Stimulated activated naive CD8-positive, alpha-beta T cell treated with anti-CD3 and anti-CD28 coated beads, Interleukin-15, amount 100 ng/mL, for 72 hours (primary cell): Measurements from ENCODE around the gene CD38.
"Not testable (repeated sequence)": the region's sequence is repeated elsewhere in the genome, so short reads cannot be mapped to it uniquely, and the experiment has no call there.

Experiments
- ATAC-seq: fragments of 150-1000 bp; cut with Tn5 transposase; 2 replicates; pipeline ENCODE4 v1.10.0; 2021; ENCODE audit warnings: mild to moderate bottlenecking, moderate library complexity
- DNase-seq, 2 donors: peaks; one replicate each; pipeline ENCODE4 v3.0.0; 2021 to 2022
- H3K27ac Mint-ChIP-seq, 2 donors: one replicate each; pipeline ENCODE4 v1.8.0; 2022; ENCODE audit warnings: mild to moderate bottlenecking in 2 of 2, mixed read lengths in 2 of 2, moderate library complexity in 2 of 2
- H3K27me3 Mint-ChIP-seq: one replicate; pipeline ENCODE4 v1.8.0; 2022; ENCODE audit warnings: mixed read lengths
- H3K4me1 Mint-ChIP-seq: one replicate; pipeline ENCODE4 v1.8.0; 2022; ENCODE audit warnings: mild to moderate bottlenecking, mixed read lengths
- H3K4me3 Mint-ChIP-seq, 2 donors: one replicate each; pipeline ENCODE4 v1.8.0; 2022; ENCODE audit warnings: mild to moderate bottlenecking in 2 of 2, mixed read lengths in 2 of 2, moderate library complexity in 1 of 2
- H3K9me3 Mint-ChIP-seq, 2 donors: one replicate each; pipeline ENCODE4 v1.8.0; 2022; ENCODE audit warnings: mixed read lengths in 2 of 2

CD38 gene

DNA sequence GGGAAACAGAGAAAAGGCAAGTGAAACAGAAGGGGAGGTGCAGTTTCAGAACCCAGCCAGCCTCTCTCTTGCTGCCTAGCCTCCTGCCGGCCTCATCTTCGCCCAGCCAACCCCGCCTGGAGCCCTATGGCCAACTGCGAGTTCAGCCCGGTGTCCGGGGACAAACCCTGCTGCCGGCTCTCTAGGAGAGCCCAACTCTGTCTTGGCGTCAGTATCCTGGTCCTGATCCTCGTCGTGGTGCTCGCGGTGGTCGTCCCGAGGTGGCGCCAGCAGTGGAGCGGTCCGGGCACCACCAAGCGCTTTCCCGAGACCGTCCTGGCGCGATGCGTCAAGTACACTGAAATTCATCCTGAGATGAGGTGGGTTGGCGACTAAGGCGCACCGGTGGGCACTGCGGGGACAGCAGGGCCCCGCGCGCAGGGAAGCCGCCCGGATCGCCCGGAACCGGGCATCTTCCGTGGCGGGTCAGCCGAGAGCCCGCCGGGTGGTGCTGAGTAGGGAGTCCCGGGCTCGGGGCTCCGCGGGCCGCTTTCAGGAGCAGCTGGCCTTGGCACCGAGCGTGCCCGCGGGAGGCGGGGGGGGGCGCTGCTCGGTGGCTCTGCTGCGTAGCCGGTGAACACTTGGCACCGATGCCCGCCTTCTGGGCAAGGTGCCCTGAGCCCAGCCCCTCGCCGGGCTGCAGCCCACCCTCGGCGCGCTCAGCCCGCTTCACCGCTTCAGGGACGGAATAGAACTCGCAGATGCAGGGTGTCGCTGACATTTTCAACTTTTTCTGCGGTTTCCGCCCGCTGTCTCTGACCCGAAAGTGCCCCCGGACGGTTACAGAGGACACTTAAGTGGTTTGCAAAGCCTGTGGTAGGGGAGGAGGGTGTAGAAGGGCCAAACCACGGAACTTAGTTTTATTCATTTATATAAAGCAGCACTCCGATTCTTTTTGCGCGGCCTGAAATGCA is at the start of gene CD38:
Gene CD38 (plus strand): TSS at position 40 of the 953 bp plus-strand sequence. CDS start 87 bp downstream, at position 127.
- H3K27ac Mint-ChIP-seq, result peak within 1 kb of the TSS; percentile 75 to 90
- H3K4me1 Mint-ChIP-seq, result peaks cover 76% of the 10 kb centered on the region
- H3K4me3 Mint-ChIP-seq, result peak within 1 kb of the TSS; percentile 97
- H3K9me3 Mint-ChIP-seq, result no peaks in the 10 kb centered on the region
- DNase-seq (peak; percentile 69 to 80), ATAC-seq (peak; percentile 81)
- H3K27me3 Mint-ChIP-seq, result peaks cover 22% of the 10 kb centered on the region

- ATAC-seq (peak; percentile 58), DNase-seq (peak; percentile 18 to 37)
- H3K27me3 Mint-ChIP-seq, result peaks cover 8% of the 10 kb centered on the region
- H3K4me1 Mint-ChIP-seq, result peaks cover 36% of the 10 kb centered on the region
- H3K4me3 Mint-ChIP-seq, result no peak overlapping the region
- peak overlapping the region in 1 of 2 donors; percentile 19 for H3K27ac Mint-ChIP-seq
- peaks cover 0 to 8% of the 10 kb centered on the region in 2 donors for H3K9me3 Mint-ChIP-seq
These were observed 48.1 kb upstream of the CD38 start for GRCh38 chr4:15729910-15730533.

- H3K9me3 Mint-ChIP-seq, ATAC-seq, H3K27me3 Mint-ChIP-seq, H3K4me3 Mint-ChIP-seq, H3K27ac Mint-ChIP-seq, DNase-seq: not testable (repeated sequence)
- peaks cover 45% of the 10 kb centered on the region for H3K4me1 Mint-ChIP-seq
These were observed 45.1 kb upstream of the CD38 start for GRCh38 chr4:15733061-15733460.

- no peak overlapping the region for H3K4me3 Mint-ChIP-seq
- H3K4me1 Mint-ChIP-seq, result peaks cover 63% of the 10 kb centered on the region
- peaks cover 8 to 12% of the 10 kb centered on the region in 2 donors for H3K9me3 Mint-ChIP-seq
- no peaks in the 10 kb centered on the region for H3K27me3 Mint-ChIP-seq
- H3K27ac Mint-ChIP-seq, result no peak overlapping the region
- DNase-seq (no peak), ATAC-seq (no peak)
These were observed 42.6 kb upstream of the CD38 start for GRCh38 chr4:15735536-15735935.

GRCh38 chr4:15736514-15737050 is 41.5 kb upstream of the CD38 start:
- no peak for ATAC-seq
- Mint-ChIP-seq H3K27ac (no peak overlapping the region), H3K4me1 (peaks cover 54% of the 10 kb centered on the region)

GRCh38 chr4:15737255-15737654 is 40.9 kb upstream of the CD38 start:
- Mint-ChIP-seq H3K9me3 (peaks cover 16 to 25% of the 10 kb centered on the region in 2 donors), H3K27me3 (no peaks in the 10 kb centered on the region), H3K4me1 (peaks cover 51% of the 10 kb centered on the region), H3K27ac (no peak overlapping the region), H3K4me3 (no peak overlapping the region)
- ATAC-seq, result no peak
- no peak for DNase-seq

More at GRCh38 chr4:15736514-15737050, 41.5 kb upstream of the CD38 start:
- Mint-ChIP-seq H3K4me3 (no peak overlapping the region), H3K27me3 (no peaks in the 10 kb centered on the region), H3K9me3 (peaks cover 13 to 19% of the 10 kb centered on the region in 2 donors)
- DNase-seq, result no peak

DNA sequence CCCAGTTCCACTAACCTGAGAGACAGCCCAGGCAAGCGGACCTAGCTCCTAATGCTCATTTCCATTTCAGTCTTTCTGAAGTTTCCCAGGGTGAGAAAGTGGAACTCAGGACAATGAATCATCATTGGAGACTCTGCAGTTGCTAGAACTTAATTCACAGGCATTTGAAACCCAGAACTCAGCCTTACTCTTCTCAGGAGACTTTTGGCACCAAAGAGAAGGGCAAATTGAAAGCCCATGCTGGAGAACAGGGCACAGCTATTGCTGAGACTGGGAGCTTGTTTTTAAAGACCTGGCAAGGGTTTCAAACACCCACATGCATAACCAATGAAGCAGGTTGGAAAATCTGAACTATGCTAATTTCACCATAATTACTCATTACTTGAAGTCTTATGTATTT is 39.3 kb upstream of the CD38 start:
- Mint-ChIP-seq H3K9me3 (peaks cover 21 to 40% of the 10 kb centered on the region in 2 donors), H3K27me3 (no peaks in the 10 kb centered on the region), H3K27ac (no peak overlapping the region), H3K4me1 (peaks cover 57% of the 10 kb centered on the region), H3K4me3 (peak overlapping the region; percentile 14 to 37)
- DNase-seq, result no peak
- peak; percentile 78 for ATAC-seq

GRCh38 chr4:15740764-15741404 is 37.2 kb upstream of the CD38 start:
- H3K27ac Mint-ChIP-seq, result no peak overlapping the region
- peaks cover 18 to 47% of the 10 kb centered on the region in 2 donors for H3K9me3 Mint-ChIP-seq
- DNase-seq (no peak), ATAC-seq (no peak)
- H3K4me1 Mint-ChIP-seq, result peaks cover 47% of the 10 kb centered on the region
- H3K27me3 Mint-ChIP-seq, result no peaks in the 10 kb centered on the region
- H3K4me3 Mint-ChIP-seq, result no peak overlapping the region

GRCh38 chr4:15742083-15742582 is 36.0 kb upstream of the CD38 start:
- Mint-ChIP-seq H3K27ac (no peak overlapping the region), H3K4me1 (peaks cover 55% of the 10 kb centered on the region), H3K9me3 (peaks cover 29 to 59% of the 10 kb centered on the region in 2 donors), H3K4me3 (no peak overlapping the region), H3K27me3 (no peaks in the 10 kb centered on the region)
- DNase-seq (no peak), ATAC-seq (no peak)

GRCh38 chr4:15742637-15743036 is 35.5 kb upstream of the CD38 start:
- H3K9me3 Mint-ChIP-seq, result peaks cover 33 to 59% of the 10 kb centered on the region in 2 donors
- H3K27me3 Mint-ChIP-seq, result no peaks in the 10 kb centered on the region
- ATAC-seq (no peak), DNase-seq (no peak)
- peaks cover 51% of the 10 kb centered on the region for H3K4me1 Mint-ChIP-seq
- H3K27ac Mint-ChIP-seq, result no peak overlapping the region
- H3K4me3 Mint-ChIP-seq, result no peak overlapping the region

DNA sequence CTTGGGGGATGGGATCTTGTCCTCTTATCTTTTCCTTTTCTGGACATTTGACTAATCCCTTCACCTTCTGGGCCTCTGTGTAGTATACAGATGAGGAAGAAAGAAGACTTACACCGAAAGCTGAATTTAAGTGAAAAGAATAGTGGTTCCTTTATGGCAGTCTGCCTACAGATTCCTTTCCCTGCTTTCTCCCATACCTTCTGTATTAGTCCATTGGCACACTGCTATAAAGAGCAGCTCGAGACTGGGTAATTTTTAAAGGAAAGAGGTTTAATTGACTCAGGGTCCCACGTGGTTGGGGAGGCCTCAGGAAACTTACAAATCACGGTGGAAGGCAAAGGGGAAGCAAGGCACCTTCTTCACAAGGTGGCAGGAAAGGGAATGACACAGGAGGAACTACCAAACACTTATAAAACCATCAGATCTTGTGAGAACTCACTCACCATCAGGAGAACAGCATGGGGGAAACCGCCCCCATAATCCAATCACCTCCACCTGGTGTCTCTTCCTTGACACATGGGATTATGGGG is 34.0 kb upstream of the CD38 start:
- Mint-ChIP-seq H3K27me3 (no peaks in the 10 kb centered on the region), H3K27ac (peak overlapping the region in 1 of 2 donors; percentile 21), H3K4me1 (peaks cover 37% of the 10 kb centered on the region), H3K9me3 (peaks cover 37 to 59% of the 10 kb centered on the region in 2 donors), H3K4me3 (no peak overlapping the region)
- ATAC-seq, result no peak
- DNase-seq, result no peak

- Mint-ChIP-seq H3K27ac (peak overlapping the region; percentile 59), H3K4me1 (peaks cover 24% of the 10 kb centered on the region), H3K4me3 (peak overlapping the region in 1 of 2 donors; percentile 16), H3K9me3 (peaks cover 39 to 49% of the 10 kb centered on the region in 2 donors), H3K27me3 (no peaks in the 10 kb centered on the region)
- DNase-seq (no peak), ATAC-seq (peak; percentile 91)
These were observed 32.0 kb upstream of the CD38 start for GRCh38 chr4:15746110-15746509.

GRCh38 chr4:15749001-15749400 is 29.1 kb upstream of the CD38 start:
- Mint-ChIP-seq H3K27ac (no peak overlapping the region), H3K9me3 (peaks cover 25 to 26% of the 10 kb centered on the region in 2 donors), H3K4me1 (peaks cover 24% of the 10 kb centered on the region), H3K27me3 (no peaks in the 10 kb centered on the region), H3K4me3 (no peak overlapping the region)
- DNase-seq (no peak), ATAC-seq (no peak)

DNA sequence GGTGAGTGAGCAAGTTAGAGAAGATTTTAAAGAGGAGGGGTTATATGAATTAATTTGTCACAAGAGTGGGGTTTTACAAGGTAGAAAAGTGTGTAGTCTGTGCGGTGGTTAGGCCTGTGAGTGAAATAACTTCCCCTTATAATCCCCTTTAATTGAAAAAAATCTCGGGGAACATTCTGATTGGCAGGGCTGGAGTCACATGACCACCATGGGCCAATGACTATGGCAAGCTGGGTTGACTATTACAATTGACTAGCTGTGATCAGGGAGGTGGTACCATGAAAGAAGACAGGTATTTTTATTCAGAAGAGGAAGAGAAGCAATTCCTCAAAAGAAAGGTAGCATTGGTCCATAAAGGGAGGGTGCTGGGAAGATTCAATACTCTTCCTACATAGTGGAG is 27.0 kb upstream of the CD38 start:
- Mint-ChIP-seq H3K4me1 (peaks cover 41% of the 10 kb centered on the region), H3K27ac (no peak overlapping the region), H3K27me3 (no peaks in the 10 kb centered on the region), H3K4me3 (no peak overlapping the region), H3K9me3 (peaks cover 17 to 24% of the 10 kb centered on the region in 2 donors)
- DNase-seq, result no peak
- ATAC-seq, result no peak

DNA sequence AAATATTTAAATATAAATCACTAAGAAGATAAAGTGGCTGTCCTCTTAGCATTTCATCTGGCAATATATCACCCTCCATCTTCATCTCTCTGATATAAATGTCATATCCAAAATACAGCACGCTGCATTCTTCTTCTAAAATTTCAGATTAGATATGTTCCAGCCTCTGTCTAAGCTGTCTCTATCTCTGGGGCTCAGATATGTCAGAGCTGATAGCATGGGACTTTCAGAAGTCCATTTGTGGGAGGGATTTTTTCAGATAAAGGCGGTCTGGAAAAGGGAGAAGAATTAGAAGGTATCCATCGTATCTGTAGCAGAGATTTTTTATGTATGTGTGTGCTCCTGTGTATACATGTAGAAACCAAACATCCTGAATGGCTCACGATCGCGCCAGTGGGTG is 25.0 kb upstream of the CD38 start:
- peaks cover 7 to 8% of the 10 kb centered on the region in 2 donors for H3K9me3 Mint-ChIP-seq
- no peaks in the 10 kb centered on the region for H3K27me3 Mint-ChIP-seq
- H3K27ac Mint-ChIP-seq, result no peak overlapping the region
- DNase-seq, result no peak
- ATAC-seq, result no peak
- no peak overlapping the region for H3K4me3 Mint-ChIP-seq
- H3K4me1 Mint-ChIP-seq, result peaks cover 43% of the 10 kb centered on the region
